ENCODE measurements around the gene WBP1L. TPM values are rescaled to one million over a fixed set of nuclear protein-coding genes. Genes with fewer than 3 reads are reported as not detected.

The WBP1L gene
- total RNA-seq, 1 donor from 2014 or later: 29.6 TPM

DNA sequence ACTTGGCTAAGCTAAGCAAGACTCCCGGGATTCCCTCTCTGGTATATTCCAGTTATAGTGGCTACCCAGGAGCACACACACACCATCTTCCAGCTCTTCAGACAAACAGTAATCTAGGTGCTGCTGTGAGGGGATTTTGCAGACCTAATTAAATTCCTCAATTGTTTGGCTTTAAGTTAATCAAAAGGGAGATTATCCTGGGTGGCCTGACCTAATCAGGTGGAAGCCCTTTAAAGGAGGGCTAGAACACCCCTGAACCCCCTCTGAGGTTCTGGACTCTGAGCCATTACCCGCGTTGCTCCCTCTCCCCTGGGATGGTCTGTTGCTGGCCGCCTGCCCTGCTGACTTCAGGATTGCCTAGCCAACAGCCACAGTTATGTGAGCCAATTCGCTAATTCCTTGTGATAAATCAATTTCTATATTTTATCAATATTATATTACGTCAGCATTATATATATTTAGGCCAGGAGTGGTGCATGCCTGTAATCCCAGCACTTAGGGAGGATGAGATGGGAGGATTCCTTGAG, 22.9 kb upstream of the WBP1L start:
- Mint-ChIP-seq H3K9me3 (ENCODE audit: unreplicated experiment) (peaks cover 8% of the 10 kb centered on the region), H3K4me3 (ENCODE audit: unreplicated experiment) (no peak overlapping the region), H3K27me3 (ENCODE audit: unreplicated experiment) (no peaks in the 10 kb centered on the region), H3K4me1 (ENCODE audit: low read depth, unreplicated experiment) (peaks cover 8% of the 10 kb centered on the region), H3K27ac (ENCODE audit: unreplicated experiment) (no peak overlapping the region), H3K36me3 (ENCODE audit: unreplicated experiment) (no peaks in the 10 kb centered on the region)
- no peak for TF ChIP-seq CTCF (IDR thresholded peaks at IDR 0.05; ENCODE audit: partially characterized antibody, unreplicated experiment)
- no peak for DNase-seq

DNA sequence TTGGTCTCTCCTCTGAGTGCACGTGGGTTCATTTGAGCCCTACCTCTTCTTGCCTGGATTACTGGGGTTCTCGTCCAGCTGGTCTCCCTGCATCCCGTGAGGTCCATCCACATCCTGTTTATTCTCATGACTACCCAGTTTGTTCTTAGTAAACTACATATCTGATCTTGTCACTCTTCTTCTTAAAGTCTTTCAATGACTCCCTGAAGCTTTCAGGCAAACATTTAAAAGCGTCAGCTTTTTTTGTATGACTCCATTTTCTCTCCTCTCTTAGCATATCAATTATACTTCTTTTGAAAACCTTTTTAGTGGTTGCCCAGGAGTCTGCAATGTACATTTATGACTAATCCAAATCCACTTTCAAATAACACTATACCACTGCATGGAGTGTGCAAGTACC, 21.8 kb upstream of the WBP1L start:
- Mint-ChIP-seq H3K4me3 (ENCODE audit: unreplicated experiment) (no peak overlapping the region), H3K4me1 (ENCODE audit: low read depth, unreplicated experiment) (peaks cover 8% of the 10 kb centered on the region), H3K27ac (ENCODE audit: unreplicated experiment) (no peak overlapping the region), H3K27me3 (ENCODE audit: unreplicated experiment) (no peaks in the 10 kb centered on the region), H3K36me3 (ENCODE audit: unreplicated experiment) (no peaks in the 10 kb centered on the region), H3K9me3 (ENCODE audit: unreplicated experiment) (peaks cover 8% of the 10 kb centered on the region)
- no peak for TF ChIP-seq CTCF (IDR thresholded peaks at IDR 0.05; ENCODE audit: partially characterized antibody, unreplicated experiment)
- DNase-seq: no peak

DNA sequence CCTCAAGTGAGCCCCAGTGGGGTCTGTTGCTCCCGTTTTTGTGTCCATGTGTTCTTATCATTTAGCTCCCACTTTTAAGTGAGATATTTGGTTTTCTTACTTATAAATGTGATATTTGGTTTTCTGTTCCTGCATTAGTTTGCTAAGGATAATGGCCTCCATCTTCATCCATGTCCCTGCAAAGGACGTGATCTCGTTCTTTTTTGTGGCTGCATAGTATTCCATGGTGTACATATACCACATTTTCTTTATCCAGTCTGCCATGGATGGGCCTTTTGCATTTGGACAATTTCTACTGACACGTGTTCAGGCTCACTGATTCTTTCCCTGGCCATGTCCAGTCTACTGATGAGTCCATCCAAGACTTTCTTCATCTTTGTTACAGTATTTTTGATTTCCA, 19.8 kb upstream of the WBP1L start:
- Mint-ChIP-seq H3K4me3 (ENCODE audit: unreplicated experiment) (no peak overlapping the region), H3K36me3 (ENCODE audit: unreplicated experiment) (no peaks in the 10 kb centered on the region), H3K27ac (ENCODE audit: unreplicated experiment) (no peak overlapping the region), H3K9me3 (ENCODE audit: unreplicated experiment) (peaks cover 5% of the 10 kb centered on the region), H3K4me1 (ENCODE audit: low read depth, unreplicated experiment) (no peaks in the 10 kb centered on the region), H3K27me3 (ENCODE audit: unreplicated experiment) (peaks cover 7% of the 10 kb centered on the region)
- DNase-seq: no peak
- TF ChIP-seq CTCF (IDR thresholded peaks at IDR 0.05; ENCODE audit: partially characterized antibody, unreplicated experiment): no peak

GRCh38 chr10:102726274-102726673, 17.5 kb upstream of the WBP1L start:
- peaks cover 3% of the 10 kb centered on the region for H3K9me3 Mint-ChIP-seq (ENCODE audit: unreplicated experiment)
- H3K4me1 Mint-ChIP-seq (ENCODE audit: low read depth, unreplicated experiment): no peaks in the 10 kb centered on the region
- H3K36me3 Mint-ChIP-seq (ENCODE audit: unreplicated experiment): no peaks in the 10 kb centered on the region
- DNase-seq: no peak
- H3K4me3 Mint-ChIP-seq (ENCODE audit: unreplicated experiment): no peak overlapping the region
- TF ChIP-seq CTCF (IDR thresholded peaks at IDR 0.05; ENCODE audit: partially characterized antibody, unreplicated experiment): no peak
- peaks cover 7% of the 10 kb centered on the region for H3K27me3 Mint-ChIP-seq (ENCODE audit: unreplicated experiment)
- no peak overlapping the region for H3K27ac Mint-ChIP-seq (ENCODE audit: unreplicated experiment)

DNA sequence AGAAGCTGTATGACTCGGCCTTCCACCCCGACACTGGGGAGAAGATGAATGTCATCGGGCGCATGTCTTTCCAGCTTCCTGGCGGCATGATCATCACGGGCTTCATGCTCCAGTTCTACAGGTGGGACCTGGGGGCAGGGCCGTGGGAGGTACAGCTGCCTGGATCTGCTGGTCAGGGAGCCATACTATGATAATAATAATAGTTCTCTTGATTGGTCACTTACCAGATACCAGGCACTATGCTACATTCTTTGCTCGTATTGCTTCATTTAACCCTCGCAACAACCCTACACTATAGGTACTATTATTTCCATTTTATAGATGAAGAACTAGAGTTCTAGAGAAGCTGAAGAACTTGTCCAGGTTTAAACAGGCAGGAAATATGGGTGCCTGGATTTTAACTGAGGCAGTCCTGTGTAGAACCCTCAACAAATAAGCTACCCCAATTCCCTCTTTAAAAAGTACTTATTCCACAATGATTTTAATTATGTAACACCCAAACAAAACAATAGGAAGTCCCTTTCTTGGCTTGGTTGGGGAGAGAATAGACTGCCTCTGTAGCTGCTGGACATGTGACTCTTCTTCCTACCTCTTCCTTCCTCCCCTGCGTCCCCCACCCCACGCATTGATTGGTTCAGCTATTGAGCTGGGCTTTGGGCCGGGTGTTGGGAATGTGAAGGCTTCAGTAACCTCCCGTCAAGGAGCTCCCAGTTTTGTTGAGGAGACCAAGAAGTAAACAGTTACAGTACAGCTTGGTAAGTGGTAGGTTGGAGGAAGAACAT, 16.5 kb upstream of the WBP1L start:
- no peak overlapping the region for H3K27ac Mint-ChIP-seq (ENCODE audit: unreplicated experiment)
- no peaks in the 10 kb centered on the region for H3K36me3 Mint-ChIP-seq (ENCODE audit: unreplicated experiment)
- H3K9me3 Mint-ChIP-seq (ENCODE audit: unreplicated experiment): peaks cover 3% of the 10 kb centered on the region
- no peak for TF ChIP-seq CTCF (IDR thresholded peaks at IDR 0.05; ENCODE audit: partially characterized antibody, unreplicated experiment)
- H3K27me3 Mint-ChIP-seq (ENCODE audit: unreplicated experiment): peaks cover 7% of the 10 kb centered on the region
- H3K4me3 Mint-ChIP-seq (ENCODE audit: unreplicated experiment): no peak overlapping the region
- no peaks in the 10 kb centered on the region for H3K4me1 Mint-ChIP-seq (ENCODE audit: low read depth, unreplicated experiment)
- no peak for DNase-seq

All from glutamatergic neuron (in vitro differentiated cells).